GM12891 (cell line): ENCODE measurements around the gene VCPKMT.

Experiments
- DNase-seq: peaks from one replicate; pipeline ENCODE4 v3.0.0; 2011; ENCODE audit warnings: low spot score; ENCODE audit not compliant: insufficient read length
- FAIRE-seq: peaks from 2 replicates; lab custom pipeline; 2011; peaks lifted over from hg19 to GRCh38; lab: Jason Lieb, UNC
- PAX5 ChIP-seq: IDR thresholded peaks from 2 replicates; pipeline ENCODE4 v1.6.1; 2011; ENCODE audit warnings: low read length, moderate library complexity, mild to moderate bottlenecking; ENCODE audit not compliant: insufficient read depth, severe bottlenecking
- POLR2A ChIP-seq: IDR thresholded peaks from 2 replicates; pipeline ENCODE4 v1.6.1; 2011; ENCODE audit warnings: low read depth, low read length, control low read depth
- POLR2AphosphoS5 ChIP-seq: IDR thresholded peaks from 2 replicates; pipeline ENCODE4 v1.6.1; 2011; ENCODE audit warnings: low read depth, low read length, control low read depth
- POU2F2 ChIP-seq: IDR thresholded peaks from 2 replicates; pipeline ENCODE4 v1.6.1; 2011; ENCODE audit warnings: low read depth, mild to moderate bottlenecking, control low read depth, low read length, moderate library complexity
- SPI1 ChIP-seq: IDR thresholded peaks from 2 replicates; pipeline ENCODE4 v1.6.1; 2011; ENCODE audit warnings: low read depth, low read length, control low read depth
- TAF1 ChIP-seq: IDR thresholded peaks from 2 replicates; pipeline ENCODE4 v1.6.1; 2011; ENCODE audit warnings: low read depth, low read length, control low read depth

VCPKMT gene

GRCh38 chr14:50092006-50092555, 24.3 kb downstream of the VCPKMT start:
- DNase-seq (no peak), FAIRE-seq (no peak)
- TF ChIP-seq POLR2AphosphoS5 (no peak), POU2F2 (no peak), SPI1 (no peak), POLR2A (no peak), PAX5 (no peak), TAF1 (no peak)

GRCh38 chr14:50091240-50091913, 25.0 kb downstream of the VCPKMT start:
- no peak for DNase-seq
- no peak for FAIRE-seq
- TF ChIP-seq POU2F2 (no peak), SPI1 (no peak), POLR2A (no peak), TAF1 (no peak), POLR2AphosphoS5 (no peak), PAX5 (no peak)

GRCh38 chr14:50089208-50089607, 27.2 kb downstream of the VCPKMT start:
- DNase-seq, result no peak
- FAIRE-seq, result no peak
- no peak for TF ChIP-seq SPI1
- TF ChIP-seq POLR2A, result no peak
- no peak for TF ChIP-seq PAX5
- no peak for TF ChIP-seq POLR2AphosphoS5
- TF ChIP-seq TAF1, result no peak
- no peak for TF ChIP-seq POU2F2

GRCh38 chr14:50088731-50089130, 27.6 kb downstream of the VCPKMT start:
- TF ChIP-seq POLR2A (no peak), SPI1 (no peak), POLR2AphosphoS5 (no peak), POU2F2 (no peak), PAX5 (no peak), TAF1 (no peak)
- FAIRE-seq (no peak), DNase-seq (no peak)

- DNase-seq (no peak), FAIRE-seq (no peak)
- TF ChIP-seq SPI1 (no peak), POLR2AphosphoS5 (no peak), POU2F2 (no peak), POLR2A (no peak), PAX5 (no peak), TAF1 (no peak)
Observed at GRCh38 chr14:50088117-50088515, 28.3 kb downstream of the VCPKMT start.

- FAIRE-seq (no peak), DNase-seq (no peak)
- TF ChIP-seq POLR2A (no peak), TAF1 (no peak), POU2F2 (no peak), SPI1 (no peak), PAX5 (no peak), POLR2AphosphoS5 (no peak)
Observed at GRCh38 chr14:50087341-50088116, 28.8 kb downstream of the VCPKMT start.

- FAIRE-seq (no peak), DNase-seq (no peak)
- TF ChIP-seq SPI1 (no peak), POLR2A (no peak), POLR2AphosphoS5 (no peak), POU2F2 (no peak), PAX5 (no peak), TAF1 (no peak)
Observed at GRCh38 chr14:50086321-50086711, 30.1 kb downstream of the VCPKMT start.

- no peak for DNase-seq
- TF ChIP-seq TAF1 (0 out of 2 replicates have a peak, but pooled peaks have one; percentile 12), SPI1 (peak; percentile 75), POLR2A (no peak), PAX5 (peak; percentile 47), POU2F2 (peak; percentile 77; the same call in 1 of the 2 replicates), POLR2AphosphoS5 (0 out of 2 replicates have a peak, but pooled peaks have one; percentile 22)
- peak; percentile 96 for FAIRE-seq
Observed at GRCh38 chr14:50085570-50086320, 30.6 kb downstream of the VCPKMT start.

GRCh38 chr14:50084666-50085065, 31.7 kb downstream of the VCPKMT start:
- FAIRE-seq, result no peak
- TF ChIP-seq SPI1 (no peak), PAX5 (no peak), POLR2AphosphoS5 (no peak), TAF1 (no peak), POLR2A (no peak), POU2F2 (no peak)
- DNase-seq, result no peak
